MM.1S (cell line): ENCODE measurements around the gene P2RX2.

Source experiments
- DNase-seq: peaks from one replicate; pipeline ENCODE4 v3.0.0-alpha.2; 2015
- H2AFZ ChIP-seq: fragments of 300-600 bp; sonication (generic); 2 replicates; pipeline ENCODE4 v1.6.0; 2016; ENCODE audit warnings: antibody characterized with exemption, low read length
- H3F3A ChIP-seq: fragments of 300-600 bp; sonication (generic); 2 replicates; pipeline ENCODE4 v1.6.1; 2016; ENCODE audit warnings: mild to moderate bottlenecking, antibody characterized with exemption, low read length, moderate library complexity, mixed read lengths; ENCODE audit not compliant: insufficient read depth
- H3K27ac ChIP-seq: fragments of 300-600 bp; sonication (generic); 2 replicates; pipeline ENCODE4 v1.5.1; 2016; ENCODE audit warnings: mild to moderate bottlenecking, low read length
- H3K27me3 ChIP-seq: fragments of 300-600 bp; sonication (generic); replicated peaks from 2 replicates; pipeline ENCODE4 v1.6.0; 2016; ENCODE audit warnings: low read length; ENCODE audit not compliant: insufficient read depth
- H3K36me3 ChIP-seq: fragments of 300-600 bp; sonication (generic); replicated peaks from 2 replicates; pipeline ENCODE4 v1.6.1; 2016; ENCODE audit warnings: mild to moderate bottlenecking, low read length, mixed read lengths; ENCODE audit not compliant: insufficient read depth
- H3K4me1 ChIP-seq: fragments of 300-600 bp; sonication (generic); 2 replicates; pipeline ENCODE4 v1.6.1; 2016; ENCODE audit warnings: low read length, mixed read lengths
- H3K4me2 ChIP-seq: fragments of 300-600 bp; sonication (generic); 2 replicates; pipeline ENCODE4 v1.6.0; 2016; ENCODE audit warnings: low read depth, low read length
- H3K4me3 ChIP-seq: fragments of 300-600 bp; sonication (generic); 2 replicates; pipeline ENCODE4 v1.5.1; 2016; ENCODE audit warnings: low read length, mixed read lengths
- H3K79me2 ChIP-seq: fragments of 300-600 bp; sonication (generic); 2 replicates; pipeline ENCODE4 v1.6.1; 2016; ENCODE audit warnings: mixed run types, low read length, mixed read lengths
- H3K9ac ChIP-seq: fragments of 300-600 bp; sonication (generic); 2 replicates; pipeline ENCODE4 v1.6.1; 2016; ENCODE audit warnings: low read length, mixed read lengths
- H3K9me2 ChIP-seq: fragments of 300-600 bp; sonication (generic); replicated peaks from 2 replicates; pipeline ENCODE4 v1.6.1; 2016; ENCODE audit warnings: mild to moderate bottlenecking, low read length, mixed read lengths; ENCODE audit not compliant: insufficient read depth
- H3K9me3 ChIP-seq: fragments of 300-600 bp; sonication (generic); replicated peaks from 2 replicates; pipeline ENCODE4 v1.6.1; 2016; ENCODE audit warnings: mild to moderate bottlenecking, low read length, mixed read lengths; ENCODE audit not compliant: insufficient read depth
- H4K20me1 ChIP-seq: fragments of 300-600 bp; sonication (generic); 2 replicates; pipeline ENCODE4 v1.6.1; 2016; ENCODE audit warnings: mild to moderate bottlenecking, low read length, moderate library complexity, mixed read lengths; ENCODE audit not compliant: insufficient read depth
- CTCF ChIP-seq: fragments of 300-600 bp; sonication (generic); IDR thresholded peaks from 2 replicates; pipeline ENCODE4 v1.5.1; 2016; ENCODE audit warnings: antibody characterized with exemption, low read length, mixed read lengths
- EZH2 ChIP-seq: fragments of 300-600 bp; sonication (generic); optimal IDR thresholded peaks from 2 replicates; pipeline ENCODE3; 2017; ENCODE audit warnings: low read depth, mild to moderate bottlenecking, antibody characterized with exemption, low read length, mixed read lengths
- EZH2phosphoT487 ChIP-seq: fragments of 300-600 bp; sonication (generic); IDR thresholded peaks from 2 replicates; pipeline ENCODE4 v1.6.1; 2018; ENCODE audit warnings: antibody characterized with exemption, low read length

P2RX2 gene

GRCh38 chr12:132601171-132601883, 17.2 kb upstream of the P2RX2 start:
- H3K27me3 ChIP-seq, result peaks cover 16% of the 10 kb centered on the region

GRCh38 chr12:132602572-132603239, 15.9 kb upstream of the P2RX2 start:
- no peak for DNase-seq
- Histone ChIP-seq H3K9me3 (no peaks in the 10 kb centered on the region), H3K36me3 (no peaks in the 10 kb centered on the region), H3K4me3 (no peak overlapping the region), H3K4me1 (no peaks in the 10 kb centered on the region), H3K9ac (no peak overlapping the region), H3K4me2 (no peak overlapping the region), H3K79me2 (no peaks in the 10 kb centered on the region), H3F3A (no peaks in the 10 kb centered on the region), H2AFZ (no peak overlapping the region), H3K9me2 (no peaks in the 10 kb centered on the region), H3K27ac (no peak overlapping the region), H3K27me3 (peaks cover 10% of the 10 kb centered on the region), H4K20me1 (no peaks in the 10 kb centered on the region)
- TF ChIP-seq EZH2 (no peak), EZH2phosphoT487 (no peak)

More at GRCh38 chr12:132601171-132601883, 17.2 kb upstream of the P2RX2 start:
- DNase-seq, result no peak
- Histone ChIP-seq H3K9me3 (no peaks in the 10 kb centered on the region), H4K20me1 (no peaks in the 10 kb centered on the region), H3K27ac (no peak overlapping the region), H3F3A (no peaks in the 10 kb centered on the region), H2AFZ (no peak overlapping the region), H3K4me2 (no peak overlapping the region), H3K79me2 (no peaks in the 10 kb centered on the region), H3K4me3 (no peak overlapping the region), H3K9ac (no peak overlapping the region), H3K36me3 (no peaks in the 10 kb centered on the region), H3K9me2 (no peaks in the 10 kb centered on the region), H3K4me1 (no peaks in the 10 kb centered on the region)
- TF ChIP-seq EZH2phosphoT487 (no peak), CTCF (no peak), EZH2 (no peak)

- DNase-seq, result no peak
- peaks cover 15% of the 10 kb centered on the region for H3K27me3 ChIP-seq
- H3K4me1 ChIP-seq, result no peaks in the 10 kb centered on the region
- no peak overlapping the region for H3K4me2 ChIP-seq
- no peak overlapping the region for H3K4me3 ChIP-seq
- TF ChIP-seq CTCF (no peak), EZH2 (no peak), EZH2phosphoT487 (no peak)
- H3K9me3 ChIP-seq, result no peaks in the 10 kb centered on the region
- H4K20me1 ChIP-seq, result no peaks in the 10 kb centered on the region
- H3K9ac ChIP-seq, result no peak overlapping the region
- no peaks in the 10 kb centered on the region for H3K36me3 ChIP-seq
- no peak overlapping the region for H3K27ac ChIP-seq
- H2AFZ ChIP-seq, result no peak overlapping the region
- no peaks in the 10 kb centered on the region for H3F3A ChIP-seq
- no peaks in the 10 kb centered on the region for H3K79me2 ChIP-seq
- H3K9me2 ChIP-seq, result no peaks in the 10 kb centered on the region
Observed at GRCh38 chr12:132603240-132604150, 15.1 kb upstream of the P2RX2 start.
